HG02840 (cell line): Measurements from ENCODE around the gene BCL2L15.

Source experiments
- ATAC-seq: cut with Tn5 transposase; IDR thresholded peaks from one replicate; pipeline ENCODE4 v1.9.1; 2021; ENCODE audit warnings: mild to moderate bottlenecking, moderate library complexity, moderate number of reproducible peaks; ENCODE audit not compliant: unreplicated experiment, low FRiP score

BCL2L15 gene

GRCh38 chr1:113887402-113888175 lies at the start of gene BCL2L15:
TSS of gene BCL2L15 (minus strand) at chr1:113887581. CDS start at chr1:113887375, 206 bp downstream.
- ATAC-seq = no peak

GRCh38 chr1:113937146-113937545 lies 49.8 kb upstream of the BCL2L15 start:
- ATAC-seq = no peak

- ATAC-seq = no peak
These were observed 48.6 kb upstream of the BCL2L15 start for GRCh38 chr1:113935970-113936369.

GRCh38 chr1:113935176-113935575 lies 47.8 kb upstream of the BCL2L15 start:
- ATAC-seq = no peak

GRCh38 chr1:113934511-113935055 lies 47.2 kb upstream of the BCL2L15 start:
- ATAC-seq = no peak

- no peak for ATAC-seq
These were observed 46.6 kb upstream of the BCL2L15 start for GRCh38 chr1:113934006-113934405.

GRCh38 chr1:113931451-113931851 lies 44.1 kb upstream of the BCL2L15 start:
- ATAC-seq = no peak

GRCh38 chr1:113930499-113931161 lies 43.2 kb upstream of the BCL2L15 start:
- ATAC-seq = peak; percentile 22

GRCh38 chr1:113929750-113930498 lies 42.5 kb upstream of the BCL2L15 start:
- peak; percentile 34 for ATAC-seq

GRCh38 chr1:113928941-113929749 lies 41.8 kb upstream of the BCL2L15 start, which contains the start of gene HIPK1:
TSS of gene HIPK1 (plus strand) at chr1:113929324.
- peak; percentile 72 for ATAC-seq

GRCh38 chr1:113928187-113928930 lies 41.0 kb upstream of the BCL2L15 start:
- no peak for ATAC-seq

- no peak for ATAC-seq
These were observed 37.1 kb upstream of the BCL2L15 start for GRCh38 chr1:113924473-113924872.

GRCh38 chr1:113922957-113923356 lies 35.6 kb upstream of the BCL2L15 start:
- ATAC-seq = no peak

- ATAC-seq = no peak
These were observed 30.9 kb upstream of the BCL2L15 start for GRCh38 chr1:113918243-113918642.

- ATAC-seq = no peak
These were observed 30.2 kb upstream of the BCL2L15 start for GRCh38 chr1:113917400-113918082.

GRCh38 chr1:113916974-113917373 lies 29.6 kb upstream of the BCL2L15 start:
- no peak for ATAC-seq

GRCh38 chr1:113913887-113914664 lies 26.7 kb upstream of the BCL2L15 start:
- no peak for ATAC-seq

- ATAC-seq = no peak
These were observed 25.9 kb upstream of the BCL2L15 start for GRCh38 chr1:113913312-113913668.
